Tibial artery (tissue), 4 donors: ENCODE data around the gene WDR37.

Experiments
- DNase-seq, 2 donors: peaks; one replicate each; pipeline ENCODE4 v3.0.0-alpha.2; 2019
- H3K27ac ChIP-seq, 2 donors: fragments of 200-600 bp; sonication (generic) in 1 of 2; 1 replicate in 1 of 2; 2 replicates in 1 of 2; pipeline ENCODE4 v1.5.1; 2018 to 2019; ENCODE audit warnings: mild to moderate bottlenecking in 1 of 2
- H3K27me3 ChIP-seq, 2 donors: fragments of 200-600 bp; sonication (generic) in 1 of 2; one replicate each; pipeline versions ENCODE4 v1.5.1 to v1.6.0; 2016 to 2019
- H3K36me3 ChIP-seq, 3 donors: fragments of 200-600 bp; sonication (generic) in 2 of 3; one replicate each; pipeline ENCODE4 v1.5.1; 2016 to 2019; ENCODE audit warnings: mild to moderate bottlenecking in 2 of 3
- H3K4me1 ChIP-seq, 4 donors: fragments of 200-600 bp; sonication (generic) in 2 of 4; 1 replicate in 3 of 4; 2 replicates in 1 of 4; pipeline ENCODE4 v1.5.1; 2016 to 2019
- H3K4me3 ChIP-seq, 2 donors: fragments of 200-600 bp; sonication (generic) in 1 of 2; 1 replicate in 1 of 2; 2 replicates in 1 of 2; pipeline ENCODE4 v1.5.1; 2018 to 2019; ENCODE audit warnings: mild to moderate bottlenecking in 2 of 2
- H3K9me3 ChIP-seq, 3 donors: fragments of 200-600 bp; sonication (generic) in 1 of 3; one replicate each; pipeline ENCODE4 v1.5.1; 2016 to 2019
- intact Hi-C: fragments of 100-400 bp; cut with DNase I; formaldehyde crosslinking; loops from one replicate; pipeline ENCODE4 v1.15.0; 2023; ENCODE audit warnings: low total_unique reads
- TF ChIP-seq, protein P1 (sequence below), 2 experiments: fragments of 200-600 bp in 1 of 2; fragments of 450-650 bp in 1 of 2; IDR thresholded peaks; one replicate each; pipeline ENCODE4 v1.5.1; 2017 to 2019; ENCODE audit warnings: antibody characterized with exemption in 2 of 2, mild to moderate bottlenecking in 1 of 2, moderate library complexity in 1 of 2

WDR37 gene

DNA sequence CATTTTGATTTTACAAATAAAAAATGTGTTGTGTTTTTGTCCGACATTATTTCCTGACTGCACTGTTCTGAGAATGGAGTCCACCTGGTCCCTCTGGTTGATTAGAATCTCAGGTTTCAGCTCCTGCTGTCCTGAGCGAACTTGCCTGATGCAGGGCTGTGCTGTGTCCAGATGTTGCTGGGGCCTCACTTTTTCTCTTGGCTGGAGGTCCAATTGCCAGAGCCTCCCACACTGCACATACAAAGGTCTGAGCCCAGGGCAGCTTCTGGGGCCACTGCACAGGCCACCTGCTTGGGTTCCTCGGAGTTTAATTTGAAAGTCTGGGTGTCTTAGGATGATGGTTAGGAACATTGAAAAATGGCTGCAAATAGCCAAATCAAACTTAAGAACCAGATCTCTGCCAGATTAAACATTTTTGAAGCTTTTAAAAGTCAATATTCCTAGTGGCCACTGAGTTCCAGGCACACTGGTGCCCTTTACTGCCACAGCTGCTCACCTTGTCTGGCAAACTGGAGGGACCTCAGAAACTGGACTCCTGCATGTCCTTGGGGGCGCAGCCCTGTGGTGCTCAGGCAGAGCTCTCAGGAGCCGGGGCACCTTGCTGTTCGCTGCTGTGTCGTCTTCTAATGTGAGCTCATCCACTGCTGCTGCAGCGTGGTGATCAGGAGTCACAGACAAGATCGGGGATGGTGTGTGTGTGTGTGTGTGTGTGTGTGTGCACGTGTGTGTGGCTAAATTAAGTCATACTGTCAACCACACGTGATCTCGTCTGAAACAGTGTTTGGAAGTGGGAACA is 75.0 kb downstream of the WDR37 start:
- no peak overlapping the region for H3K27ac ChIP-seq
- TF ChIP-seq, protein P1, sequence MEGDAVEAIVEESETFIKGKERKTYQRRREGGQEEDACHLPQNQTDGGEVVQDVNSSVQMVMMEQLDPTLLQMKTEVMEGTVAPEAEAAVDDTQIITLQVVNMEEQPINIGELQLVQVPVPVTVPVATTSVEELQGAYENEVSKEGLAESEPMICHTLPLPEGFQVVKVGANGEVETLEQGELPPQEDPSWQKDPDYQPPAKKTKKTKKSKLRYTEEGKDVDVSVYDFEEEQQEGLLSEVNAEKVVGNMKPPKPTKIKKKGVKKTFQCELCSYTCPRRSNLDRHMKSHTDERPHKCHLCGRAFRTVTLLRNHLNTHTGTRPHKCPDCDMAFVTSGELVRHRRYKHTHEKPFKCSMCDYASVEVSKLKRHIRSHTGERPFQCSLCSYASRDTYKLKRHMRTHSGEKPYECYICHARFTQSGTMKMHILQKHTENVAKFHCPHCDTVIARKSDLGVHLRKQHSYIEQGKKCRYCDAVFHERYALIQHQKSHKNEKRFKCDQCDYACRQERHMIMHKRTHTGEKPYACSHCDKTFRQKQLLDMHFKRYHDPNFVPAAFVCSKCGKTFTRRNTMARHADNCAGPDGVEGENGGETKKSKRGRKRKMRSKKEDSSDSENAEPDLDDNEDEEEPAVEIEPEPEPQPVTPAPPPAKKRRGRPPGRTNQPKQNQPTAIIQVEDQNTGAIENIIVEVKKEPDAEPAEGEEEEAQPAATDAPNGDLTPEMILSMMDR (IDR thresholded peaks at IDR 0.05): no peak
- no peaks in the 10 kb centered on the region for H3K27me3 ChIP-seq
- peaks cover 0 to 3% (median 0%) of the 10 kb centered on the region in 4 donors for H3K4me1 ChIP-seq
- intact Hi-C loops: no loop called here
- DNase-seq: no peak
- H3K4me3 ChIP-seq: no peak overlapping the region
- H3K36me3 ChIP-seq: peaks cover 43 to 62% (median 47%) of the 10 kb centered on the region in 3 donors
- no peaks in the 10 kb centered on the region for H3K9me3 ChIP-seq

DNA sequence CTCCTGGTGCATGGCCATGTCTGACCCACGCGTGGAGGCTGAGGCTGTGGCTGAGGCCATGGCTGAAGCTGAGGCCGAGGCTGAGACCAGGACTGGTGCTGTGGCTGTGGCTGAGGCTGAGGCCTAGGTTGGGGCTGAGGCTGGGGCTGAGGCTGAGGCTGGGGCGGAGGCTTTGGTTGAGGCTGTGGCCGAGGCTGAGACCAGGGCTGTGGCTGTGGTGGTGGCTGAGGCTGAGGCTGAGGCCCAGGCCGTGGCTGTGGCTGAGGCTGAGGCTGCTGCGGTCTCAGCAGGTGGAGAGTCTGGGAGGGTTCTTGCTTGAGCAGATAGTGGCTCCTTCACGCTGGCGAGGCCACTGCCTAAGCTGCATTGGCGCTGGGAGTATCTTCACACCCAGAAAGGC is 76.4 kb downstream of the WDR37 start:
- Histone ChIP-seq H3K4me3 (no peak overlapping the region), H3K36me3 (peaks cover 42 to 48% (median 43%) of the 10 kb centered on the region in 3 donors), H3K27ac (no peak overlapping the region), H3K9me3 (no peaks in the 10 kb centered on the region), H3K27me3 (no peaks in the 10 kb centered on the region), H3K4me1 (peaks cover 0 to 3% (median 0%) of the 10 kb centered on the region in 4 donors)
- TF ChIP-seq, protein P1 (IDR thresholded peaks at IDR 0.05): no peak
- DNase-seq: no peak
- intact Hi-C loops: no loop called here

DNA sequence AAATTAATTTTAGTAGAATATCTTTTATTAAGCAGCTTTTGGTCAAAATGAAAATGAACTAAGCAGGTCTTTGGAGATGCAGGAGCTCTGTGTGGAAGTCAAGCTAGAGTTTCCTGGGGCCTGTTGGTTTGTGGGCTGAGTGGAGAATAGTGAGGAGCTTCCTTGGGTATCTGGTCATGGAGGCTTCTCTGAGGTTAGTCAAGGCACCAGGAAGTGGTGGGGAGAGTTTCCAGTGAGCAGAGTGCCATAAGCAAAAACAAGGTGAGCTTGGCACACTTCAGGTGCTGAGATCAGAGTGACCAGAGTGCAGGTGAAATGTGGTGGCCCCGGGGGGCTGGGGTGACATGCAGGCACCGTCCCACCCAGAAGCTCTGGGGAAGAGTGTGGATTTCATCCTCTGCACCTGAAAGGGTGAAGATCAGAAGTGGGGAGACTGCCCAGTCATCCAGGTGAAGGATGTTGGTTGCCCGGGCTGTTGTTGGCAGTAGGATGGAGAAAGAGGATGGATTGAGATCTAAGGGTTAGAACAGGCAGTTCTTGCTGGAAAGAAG is 77.4 kb downstream of the WDR37 start:
- Histone ChIP-seq H3K9me3 (peaks cover 0 to 5% (median 5%) of the 10 kb centered on the region in 3 donors), H3K4me3 (no peak overlapping the region), H3K27me3 (no peaks in the 10 kb centered on the region), H3K27ac (no peak overlapping the region), H3K4me1 (no peaks in the 10 kb centered on the region), H3K36me3 (peaks cover 38 to 40% (median 39%) of the 10 kb centered on the region in 3 donors)
- intact Hi-C loops: no loop called here
- no peak for DNase-seq
- TF ChIP-seq, protein P1 (IDR thresholded peaks at IDR 0.05): no peak

DNA sequence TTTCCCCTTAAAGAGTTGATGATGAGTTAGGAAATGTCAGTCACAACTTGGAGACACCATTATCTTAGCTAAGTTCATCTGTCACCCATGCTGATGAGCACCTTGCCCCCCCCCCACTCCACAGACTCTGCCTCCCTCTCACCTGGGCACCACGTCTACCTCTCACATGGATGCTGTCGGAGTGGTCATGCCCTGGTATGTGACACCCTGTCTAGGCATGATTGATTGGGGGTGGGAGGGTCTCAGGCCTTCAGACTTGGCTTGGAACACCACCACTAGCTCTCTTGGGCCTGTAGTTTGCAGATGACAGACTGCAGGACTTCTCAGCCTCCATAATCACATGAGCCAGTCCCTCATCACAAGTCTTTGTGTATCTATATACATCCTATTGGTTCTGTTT is 78.0 kb downstream of the WDR37 start:
- Histone ChIP-seq H3K4me1 (no peaks in the 10 kb centered on the region), H3K27ac (no peak overlapping the region), H3K36me3 (peaks cover 32 to 35% (median 33%) of the 10 kb centered on the region in 3 donors), H3K27me3 (no peaks in the 10 kb centered on the region), H3K4me3 (no peak overlapping the region), H3K9me3 (peaks cover 3 to 11% (median 5%) of the 10 kb centered on the region in 3 donors)
- intact Hi-C loops: no loop called here
- TF ChIP-seq, protein P1 (IDR thresholded peaks at IDR 0.05): no peak
- DNase-seq: no peak

DNA sequence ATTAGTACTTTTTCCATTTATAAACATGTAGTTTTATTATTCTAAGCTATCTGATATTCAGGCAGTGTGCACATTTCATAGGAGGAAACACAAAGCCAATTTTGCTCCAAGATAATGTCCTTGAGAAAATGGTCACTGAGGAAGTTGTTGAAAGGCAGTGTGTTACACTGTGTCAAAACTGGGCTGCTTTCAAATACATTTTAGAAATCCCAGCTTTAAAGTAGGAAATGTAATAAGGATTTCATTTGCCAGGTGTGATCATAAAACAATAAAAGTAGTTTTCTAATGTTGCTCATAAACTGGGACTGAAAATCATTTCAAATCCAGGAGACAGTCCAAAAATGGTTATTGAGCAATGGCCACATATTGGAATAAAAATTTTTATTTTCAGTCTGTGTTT is 80.1 kb downstream of the WDR37 start:
- Histone ChIP-seq H3K36me3 (peaks cover 11 to 13% (median 12%) of the 10 kb centered on the region in 3 donors), H3K4me1 (no peaks in the 10 kb centered on the region), H3K4me3 (no peak overlapping the region), H3K9me3 (peaks cover 4 to 12% (median 5%) of the 10 kb centered on the region in 3 donors), H3K27ac (no peak overlapping the region), H3K27me3 (no peaks in the 10 kb centered on the region)
- DNase-seq: no peak
- intact Hi-C loops: no loop called here
- TF ChIP-seq, protein P1 (IDR thresholded peaks at IDR 0.05): no peak
